Epithelial cell of umbilical artery (primary cell): ENCODE measurements around the gene EFCAB9. TPM values are rescaled to one million over a fixed set of nuclear protein-coding genes. Genes with fewer than 3 reads are reported as not detected.

Source experiments
- total RNA-seq: library from RNA; depleted of rRNA; stranded (reverse); fragments of >200 nt; gene quantifications from 2 replicates; pipeline ENCODE4 v1.2.3, GENCODE V29; 2014

The EFCAB9 gene
- total RNA-seq = not detected in 2 replicates

DNA sequence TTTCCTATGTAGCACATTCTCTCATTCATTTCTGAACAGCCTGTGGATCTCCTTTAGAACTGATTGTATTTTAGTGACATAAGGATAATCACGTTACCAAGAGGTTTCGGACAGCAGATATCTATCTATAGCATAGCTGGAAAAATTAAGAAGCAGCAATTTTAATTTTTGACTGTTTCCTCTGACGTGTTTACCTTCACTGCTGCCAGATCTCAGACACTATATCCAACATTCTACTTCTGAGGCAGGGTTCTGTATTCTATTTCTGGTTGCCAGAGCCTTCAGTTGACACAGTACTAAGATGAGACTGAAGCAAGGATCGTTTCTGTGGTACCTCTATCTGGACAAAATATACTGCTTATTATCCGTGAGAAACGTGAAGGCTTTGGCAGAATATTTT lies at the start of gene EFCAB9:
EFCAB9 (plus strand) TSS at position 301 of the 400 bp plus-strand sequence; CDS start at position 302, 1 bp downstream.

DNA sequence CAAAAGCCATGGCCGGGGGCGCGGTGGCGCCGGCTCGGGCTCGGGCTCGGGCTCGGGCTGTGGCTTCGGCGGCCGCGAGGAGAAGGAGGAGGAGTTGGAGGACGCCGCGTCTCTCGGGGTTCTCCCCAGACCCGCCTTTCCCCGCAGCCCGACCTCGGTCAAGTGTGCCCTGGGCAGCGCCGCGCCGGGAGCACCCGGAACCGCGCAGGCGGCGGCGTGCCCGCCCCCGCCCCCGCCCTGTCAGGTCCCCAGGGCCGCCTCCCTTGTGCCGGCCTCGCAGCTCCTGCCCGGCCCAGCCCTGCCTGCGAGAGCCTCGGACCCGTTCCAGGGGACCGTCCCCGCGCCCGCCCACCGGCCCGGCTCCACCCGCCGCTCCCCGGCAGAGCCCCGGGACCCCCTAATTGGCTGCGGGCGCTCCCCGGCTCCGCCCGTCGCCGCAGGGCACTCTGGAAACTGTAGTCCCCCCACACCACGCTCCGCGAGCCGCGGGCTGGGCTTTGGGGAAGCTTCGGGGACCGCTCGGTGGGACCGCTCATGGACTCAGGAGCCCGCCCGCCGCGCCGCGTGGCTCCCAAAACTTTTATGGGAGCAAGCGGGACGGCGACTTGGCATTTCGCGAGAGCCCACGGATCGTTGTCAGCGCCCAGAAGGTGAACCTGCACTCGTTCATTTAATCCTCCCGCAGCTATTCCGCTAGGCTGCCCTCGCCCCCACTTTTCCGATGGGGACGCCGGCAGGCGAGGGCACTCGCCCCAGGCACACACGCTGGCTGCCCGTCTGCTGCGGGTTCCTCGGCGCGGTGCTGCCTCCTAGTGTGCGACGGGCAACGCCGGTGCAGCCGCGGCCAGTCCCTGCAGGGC lies 5.7 kb upstream of the EFCAB9 start, which contains the start of gene STK10:
STK10 (minus strand) TSS at position 192 of the 860 bp plus-strand sequence; CDS start at position 10, 182 bp downstream.

Other genes starting within 250 kb of the EFCAB9 start
- 64.3 and 91.2 TPM in 2 replicates for gene FBXW11, start 187.5 kb upstream of the EFCAB9 start, total RNA-seq
- gene STK10, start 5.9 kb upstream of the EFCAB9 start, total RNA-seq = 24.7 and 35.0 TPM in 2 replicates
- gene UBTD2, start 89.6 kb downstream of the EFCAB9 start, total RNA-seq = 24.7 and 33.7 TPM in 2 replicates